Right lobe of liver (tissue), 6 donors: ENCODE results near the gene LYST. TPM values are rescaled to one million over a fixed set of nuclear protein-coding genes. Genes with fewer than 3 reads are reported as not detected.

ENCODE experiments used
- ATAC-seq, 4 donors: fragments of 200-7000 bp; cut with Tn5 transposase; one replicate each; pipeline ENCODE4 v1.9.1; 2020; ENCODE audit warnings: mild to moderate bottlenecking in 4 of 4, moderate library complexity in 4 of 4
- DNase-seq, 3 donors: peaks; one replicate each; pipeline ENCODE4 v3.0.0-alpha.2; 2020
- H3K27ac ChIP-seq, 3 donors: fragments of 200-600 bp; one replicate each; pipeline ENCODE4 v1.8.0; 2022
- H3K27me3 ChIP-seq, 2 donors: fragments of 200-600 bp; one replicate each; pipeline ENCODE4 v1.8.0; 2022
- H3K36me3 ChIP-seq, 4 donors: fragments of 200-600 bp; sonication (generic) in 1 of 4; one replicate each; pipeline versions ENCODE4 v1.5.1 to v1.8.0; 2017 to 2022; ENCODE audit warnings: control low read depth in 1 of 4
- H3K4me1 ChIP-seq, 4 donors: fragments of 200-600 bp; sonication (generic) in 1 of 4; one replicate each; pipeline versions ENCODE4 v1.5.1 to v1.8.0; 2017 to 2022; ENCODE audit warnings: control low read depth in 1 of 4
- H3K4me3 ChIP-seq, 3 donors: fragments of 200-600 bp; one replicate each; pipeline ENCODE4 v1.8.0; 2022
- H3K9me3 ChIP-seq, 4 donors: fragments of 200-600 bp; sonication (generic) in 1 of 4; one replicate each; pipeline versions ENCODE4 v1.5.1 to v1.8.0; 2017 to 2022; ENCODE audit warnings: control low read depth in 1 of 4
- CTCF ChIP-seq, 4 donors: fragments of 200-600 bp in 3 of 4; fragments of 450-650 bp in 1 of 4; IDR thresholded peaks; one replicate each; pipeline versions ENCODE4 v1.5.1 to v1.8.0; 2016 to 2022; ENCODE audit warnings: antibody characterized with exemption in 4 of 4, mild to moderate bottlenecking in 2 of 4
- POLR2A ChIP-seq: fragments of 450-650 bp; IDR thresholded peaks from one replicate; pipeline ENCODE4 v1.6.1; 2017; ENCODE audit warnings: antibody characterized with exemption, mild to moderate bottlenecking
- WGBS: methylation state at CpG from one replicate; pipeline ENCODE4 v1.1.6; 2018; ENCODE audit warnings: low coverage, low lambda C conversion rate; ENCODE audit not compliant: insufficient coverage; ENCODE audit errors: missing lambda C conversion rate; 5-methylcytosine and 5-hydroxymethylcytosine counted together
- intact Hi-C, 2 donors: fragments of 100-400 bp; cut with DNase I; formaldehyde crosslinking; loops; one replicate each; pipeline versions ENCODE4 v1.11.2 to v1.14.1; 2022
- total RNA-seq, 6 experiments: library from RNA; depleted of rRNA in 2 of 6; stranded (reverse); fragments of >200 nt in 2 of 6; fragmentation: NEBNext Ultra II Directional in 3 of 6; extraction: Animal tissue kit (Norgen Biotek cat#: 25700) in 3 of 6; gene quantifications; one replicate each; pipeline versions ENCODE4 v1.1.0 to v1.2.4, GENCODE V29; 2016 to 2023
- donor health status: DM: no; HTN: yes; CAD: no.
- donor health status: DM: no; HTN: no; CAD: no.
- donor health status: DM: no; HTN: no; CAD: no.
- donor health status: DM: no; HTN: yes; CAD: no.
- donor health status: DM: no; HTN: yes; CAD: no.

Gene LYST
- total RNA-seq, 6 experiments from 2014 or later: 9.0 to 16.6 (median 12.5) TPM

- H3K36me3 ChIP-seq: peaks cover 0 to 4% (median 0%) of the 10 kb centered on the region in 4 donors
- peaks cover 0 to 10% (median 2%) of the 10 kb centered on the region in 4 donors for H3K4me1 ChIP-seq
- ATAC-seq: no peak
- H3K4me3 ChIP-seq: no peak overlapping the region
- H3K27me3 ChIP-seq: no peaks in the 10 kb centered on the region
- intact Hi-C loops: no loop called here
- peak overlapping the region in 2 of 3 donors; percentile 54 to 76 for H3K27ac ChIP-seq
- TF ChIP-seq CTCF (IDR thresholded peaks at IDR 0.05): no peak
- H3K9me3 ChIP-seq: no peaks in the 10 kb centered on the region
- no peak for DNase-seq
- 67% methylated on average over 1 of the region's 1 CpG for WGBS
Measured at GRCh38 chr1:235825229-235825628, 41.5 kb downstream of the LYST start.

- intact Hi-C loops: no loop called here
- Histone ChIP-seq H3K4me1 (peaks cover 0 to 10% (median 2%) of the 10 kb centered on the region in 4 donors), H3K27ac (no peak overlapping the region), H3K27me3 (no peaks in the 10 kb centered on the region), H3K4me3 (no peak overlapping the region), H3K36me3 (no peaks in the 10 kb centered on the region), H3K9me3 (no peaks in the 10 kb centered on the region)
- 91% methylated on average over 5 of the region's 5 CpGs for WGBS
- no peak for ATAC-seq
- DNase-seq: no peak
- TF ChIP-seq POLR2A (no peak), CTCF (IDR thresholded peaks at IDR 0.05) (no peak)
Measured at GRCh38 chr1:235823684-235824083, 43.0 kb downstream of the LYST start.

- no peak for ATAC-seq
- H3K9me3 ChIP-seq: no peaks in the 10 kb centered on the region
- TF ChIP-seq CTCF (IDR thresholded peaks at IDR 0.05) (no peak), POLR2A (no peak)
- DNase-seq: no peak
- H3K27ac ChIP-seq: no peak overlapping the region
- no peaks in the 10 kb centered on the region for H3K36me3 ChIP-seq
- peaks cover 0 to 10% (median 2%) of the 10 kb centered on the region in 4 donors for H3K4me1 ChIP-seq
- no peak overlapping the region for H3K4me3 ChIP-seq
- H3K27me3 ChIP-seq: no peaks in the 10 kb centered on the region
- intact Hi-C loops: no loop called here
Measured at GRCh38 chr1:235822685-235823084, 44.0 kb downstream of the LYST start.

GRCh38 chr1:235821361-235821981, 45.2 kb downstream of the LYST start:
- Histone ChIP-seq H3K36me3 (no peaks in the 10 kb centered on the region), H3K27ac (no peak overlapping the region)

More at GRCh38 chr1:235821361-235821981, 45.2 kb downstream of the LYST start:
- ATAC-seq: no peak
- peaks cover 0 to 10% (median 2%) of the 10 kb centered on the region in 4 donors for H3K4me1 ChIP-seq
- no peak overlapping the region for H3K4me3 ChIP-seq
- no peaks in the 10 kb centered on the region for H3K9me3 ChIP-seq
- DNase-seq: no peak
- intact Hi-C loops: no loop called here
- 84% methylated on average over 2 of the region's 3 CpGs for WGBS
- no peaks in the 10 kb centered on the region for H3K27me3 ChIP-seq
- TF ChIP-seq CTCF (IDR thresholded peaks at IDR 0.05) (no peak), POLR2A (no peak)
